ENCODE measurements around the gene STX16.
A peak's percentile ranks its signal among the peaks of the same experiment; 100 is the strongest.

Gene STX16

DNA sequence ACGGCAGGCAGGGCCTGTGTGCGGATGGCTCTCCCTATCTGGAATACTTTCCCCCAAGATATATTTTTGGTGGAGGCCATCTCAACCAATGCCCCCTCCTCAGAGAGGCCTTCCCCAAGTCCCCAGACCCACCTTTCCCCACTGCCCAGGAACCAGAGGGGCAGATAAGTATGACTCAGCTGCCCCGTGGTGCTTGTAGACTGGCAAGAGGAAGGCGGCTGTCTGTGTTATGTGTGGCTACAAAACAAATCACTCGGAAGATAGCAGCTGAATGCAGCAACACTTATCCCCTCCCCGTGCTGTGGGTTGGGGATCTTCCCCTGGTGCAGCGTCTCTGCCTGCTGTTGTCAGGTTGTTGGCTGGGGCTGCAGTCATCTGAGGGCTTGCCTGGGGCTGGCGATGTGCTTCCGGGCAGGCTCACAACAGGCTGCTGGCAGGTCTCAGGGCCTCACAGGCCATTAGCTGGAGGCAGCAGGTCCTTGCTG is 48.6 kb downstream of the STX16 start:
- no peak overlapping the region for H3K4me3 ChIP-seq (ENCODE audit: low read depth, low read length)
- TF ChIP-seq, protein P1, sequence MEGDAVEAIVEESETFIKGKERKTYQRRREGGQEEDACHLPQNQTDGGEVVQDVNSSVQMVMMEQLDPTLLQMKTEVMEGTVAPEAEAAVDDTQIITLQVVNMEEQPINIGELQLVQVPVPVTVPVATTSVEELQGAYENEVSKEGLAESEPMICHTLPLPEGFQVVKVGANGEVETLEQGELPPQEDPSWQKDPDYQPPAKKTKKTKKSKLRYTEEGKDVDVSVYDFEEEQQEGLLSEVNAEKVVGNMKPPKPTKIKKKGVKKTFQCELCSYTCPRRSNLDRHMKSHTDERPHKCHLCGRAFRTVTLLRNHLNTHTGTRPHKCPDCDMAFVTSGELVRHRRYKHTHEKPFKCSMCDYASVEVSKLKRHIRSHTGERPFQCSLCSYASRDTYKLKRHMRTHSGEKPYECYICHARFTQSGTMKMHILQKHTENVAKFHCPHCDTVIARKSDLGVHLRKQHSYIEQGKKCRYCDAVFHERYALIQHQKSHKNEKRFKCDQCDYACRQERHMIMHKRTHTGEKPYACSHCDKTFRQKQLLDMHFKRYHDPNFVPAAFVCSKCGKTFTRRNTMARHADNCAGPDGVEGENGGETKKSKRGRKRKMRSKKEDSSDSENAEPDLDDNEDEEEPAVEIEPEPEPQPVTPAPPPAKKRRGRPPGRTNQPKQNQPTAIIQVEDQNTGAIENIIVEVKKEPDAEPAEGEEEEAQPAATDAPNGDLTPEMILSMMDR (IDR thresholded peaks at IDR 0.05; ENCODE audit: borderline replicate concordance, insufficient read depth, low read depth, low read length): no peak

DNA sequence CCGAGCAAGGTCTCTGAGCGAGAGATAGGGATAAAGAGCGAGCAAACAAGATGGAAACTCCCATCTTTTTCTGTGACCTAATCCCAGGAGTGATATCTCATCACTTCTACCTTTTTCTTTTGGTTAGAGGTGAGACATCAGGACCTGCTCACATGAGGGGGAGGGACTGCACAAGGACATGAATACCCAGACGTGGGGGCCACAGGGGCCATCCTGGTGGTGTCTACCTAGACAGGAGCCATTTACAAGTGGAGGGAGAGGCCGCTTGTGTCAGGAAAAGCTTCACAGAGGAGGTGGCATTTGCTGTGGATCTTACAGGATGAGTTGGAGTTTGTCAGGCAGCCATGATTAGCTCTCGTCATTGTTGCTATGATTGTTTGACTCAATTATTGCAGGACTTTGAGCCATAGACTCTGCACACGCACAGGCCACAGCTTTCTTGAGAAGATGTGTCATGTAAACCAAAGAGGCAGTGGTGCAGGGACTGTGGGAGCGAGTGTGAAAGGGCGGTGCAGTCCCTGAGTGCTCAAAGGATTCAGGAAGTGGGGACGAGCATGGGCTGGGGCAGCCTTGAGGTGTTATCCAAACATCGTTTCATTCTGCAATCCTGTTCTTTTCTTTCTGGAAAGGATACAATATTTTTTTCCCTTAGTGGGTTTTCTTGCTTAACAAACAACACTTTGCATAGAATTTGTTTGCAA is 49.2 kb downstream of the STX16 start:
- TF ChIP-seq, protein P1 (IDR thresholded peaks at IDR 0.05; ENCODE audit: borderline replicate concordance, insufficient read depth, low read depth, low read length): no peak

DNA sequence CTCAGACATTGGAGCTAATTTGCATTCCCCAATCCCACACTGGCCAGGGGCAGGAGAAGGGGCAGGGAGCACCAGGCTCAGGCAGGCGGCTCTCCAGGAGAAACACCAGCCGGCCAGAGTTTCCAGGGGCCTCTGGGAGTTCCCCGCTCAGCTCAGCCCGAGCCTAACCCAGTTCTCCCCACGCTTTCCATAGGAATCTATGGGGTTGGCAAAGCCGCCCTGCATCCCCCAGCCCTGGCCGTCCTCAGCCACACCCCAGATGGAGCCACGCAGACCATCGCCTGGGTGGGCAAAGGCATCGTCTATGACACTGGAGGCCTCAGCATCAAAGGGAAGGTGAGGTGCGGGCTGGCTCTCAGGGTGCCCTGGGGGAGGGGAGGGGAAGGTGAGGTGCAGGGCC is 49.7 kb downstream of the STX16 start:
- TF ChIP-seq, protein P1 (IDR thresholded peaks at IDR 0.05; ENCODE audit: borderline replicate concordance, insufficient read depth, low read depth, low read length): no peak
- no peak overlapping the region for H3K4me3 ChIP-seq (ENCODE audit: low read depth, low read length)

More for the DNA sequence above, 49.2 kb downstream of the STX16 start:
- no peak overlapping the region for H3K4me3 ChIP-seq (ENCODE audit: low read depth, low read length)

DNA sequence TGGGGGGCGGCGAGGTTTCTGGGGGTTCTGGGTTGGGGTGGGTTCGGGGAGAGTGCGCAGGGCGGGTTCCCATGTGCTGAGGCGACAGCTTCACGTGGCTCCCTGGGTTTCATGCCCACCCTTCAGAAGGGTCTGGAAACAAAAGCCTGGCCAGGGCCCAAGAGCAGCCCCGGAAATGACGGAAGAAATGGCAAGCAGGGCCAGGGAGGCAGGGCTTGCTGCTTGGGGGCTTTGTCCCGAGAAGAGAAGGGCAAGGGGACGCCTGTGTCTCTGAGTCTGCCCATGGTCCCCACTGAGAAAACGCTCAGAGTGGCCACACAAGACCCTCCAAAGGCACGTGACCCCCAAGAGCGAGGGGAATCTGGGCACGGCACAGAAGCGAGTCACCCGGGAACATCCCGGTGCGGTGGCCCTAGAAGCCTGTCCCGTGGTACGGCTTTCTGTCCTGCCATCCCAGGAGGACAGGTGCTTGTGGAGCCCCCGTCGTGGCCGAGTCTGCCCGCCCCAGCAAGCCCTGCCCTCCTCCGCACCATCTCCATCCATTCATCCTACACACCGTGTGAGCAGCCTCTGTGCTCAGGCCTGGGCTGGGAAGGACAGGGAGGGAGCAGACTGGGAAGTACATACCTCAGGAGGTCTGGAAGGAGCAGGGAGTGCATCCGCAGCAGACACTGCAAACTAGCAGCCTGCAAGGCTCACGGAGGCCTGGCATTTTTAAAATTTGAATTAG is 50.5 kb downstream of the STX16 start:
- no peak overlapping the region for H3K4me3 ChIP-seq (ENCODE audit: low read depth, low read length)
- TF ChIP-seq, protein P1 (IDR thresholded peaks at IDR 0.05; ENCODE audit: borderline replicate concordance, insufficient read depth, low read depth, low read length): no peak

DNA sequence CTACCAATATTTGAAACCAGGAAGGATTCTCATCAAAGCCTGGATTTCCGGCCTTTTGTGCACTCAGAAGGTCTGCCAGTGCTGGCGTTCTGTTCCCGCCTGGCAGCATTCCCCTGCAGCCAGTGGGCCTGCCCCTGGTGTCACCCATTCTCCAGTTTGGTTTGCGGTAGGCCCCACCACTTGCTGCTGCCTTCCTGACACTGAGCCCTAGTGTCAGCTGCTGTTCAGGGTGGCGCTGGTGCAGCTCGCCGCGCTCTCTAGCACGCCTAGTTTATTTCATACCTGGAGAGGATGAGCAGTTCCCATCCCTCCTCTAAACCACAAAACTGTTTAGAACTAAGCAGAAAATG is 51.1 kb downstream of the STX16 start:
- TF ChIP-seq, protein P1 (IDR thresholded peaks at IDR 0.05; ENCODE audit: borderline replicate concordance, insufficient read depth, low read depth, low read length): no peak
- no peak overlapping the region for H3K4me3 ChIP-seq (ENCODE audit: low read depth, low read length)

DNA sequence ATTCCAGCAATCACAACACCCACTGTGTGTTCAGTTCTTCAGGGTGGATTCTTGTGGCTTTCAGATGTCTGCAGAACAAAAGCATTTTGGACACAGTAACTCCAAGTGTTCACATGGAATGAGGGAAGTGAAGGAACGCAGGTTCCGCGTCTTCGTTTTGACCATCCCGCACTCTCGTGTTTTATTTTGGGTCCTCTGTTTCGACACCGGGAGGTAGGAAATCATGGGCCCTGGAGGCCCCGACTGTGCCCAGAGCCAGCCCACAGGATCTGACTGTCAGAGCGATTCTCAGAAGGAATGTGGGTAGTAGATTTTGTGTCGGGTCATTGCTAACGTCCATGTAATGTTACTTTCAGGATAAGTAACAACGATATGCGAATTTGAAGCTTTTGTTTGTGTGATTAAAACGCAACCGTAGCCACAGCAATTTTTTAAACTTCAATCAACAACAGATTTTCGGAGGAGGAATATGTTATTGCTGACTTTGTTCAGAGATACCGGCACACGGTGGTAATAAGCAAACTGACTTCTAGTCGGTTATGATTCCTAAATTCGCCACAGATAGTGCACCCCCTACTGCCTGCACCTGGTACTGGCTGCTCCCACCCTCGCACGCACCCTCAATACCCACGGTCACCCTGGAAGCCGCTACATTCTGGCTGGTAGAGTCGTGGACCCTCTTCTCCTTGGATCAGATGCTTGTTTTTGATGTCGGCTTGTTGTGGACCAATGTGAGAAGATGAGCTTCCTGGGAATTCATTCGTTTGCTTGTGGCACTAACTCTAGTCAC is 52.0 kb downstream of the STX16 start:
- H3K4me3 ChIP-seq (ENCODE audit: low read depth, low read length): no peak overlapping the region
- TF ChIP-seq, protein P1 (IDR thresholded peaks at IDR 0.05; ENCODE audit: borderline replicate concordance, insufficient read depth, low read depth, low read length): peak; percentile 27; the same call in 1 of the 2 replicates

Data from GM12875 (cell line).